Measurements from ENCODE around the gene ADAD2. TPM values are rescaled to one million over a fixed set of nuclear protein-coding genes. Genes with fewer than 3 reads are reported as not detected.

ADAD2 gene
- total and polyA plus RNA-seq, 2 of the 4 experiments (the other 2 are of a cell fraction), result not detected

DNA sequence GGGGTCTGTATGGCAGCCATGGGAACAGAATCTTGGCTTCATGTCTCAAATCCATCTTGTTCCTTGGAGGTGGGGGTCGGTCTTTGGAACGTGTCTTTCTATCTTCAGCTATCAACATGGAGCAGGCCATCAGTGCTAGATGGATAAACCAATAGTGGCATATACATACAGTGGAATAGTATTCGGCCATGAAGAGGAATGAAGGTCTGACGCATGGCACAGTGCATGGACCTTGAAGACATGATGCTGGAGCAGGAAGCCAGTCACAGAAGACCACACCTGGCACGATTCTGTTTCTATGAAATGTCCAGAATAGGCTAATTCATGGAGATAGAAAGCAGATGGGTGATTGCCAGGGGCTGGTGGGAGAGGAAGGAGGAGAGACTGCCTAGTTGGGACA, 41.1 kb downstream of the ADAD2 start:
- POLR2A ChIA-PET (ENCODE audit: unreplicated experiment), result no interaction called here
- in situ Hi-C loops (cut with MboI; ENCODE audit: low sequenced_read_pairs), result no loop called here
- TF ChIP-seq SMC3 (IDR thresholded peaks at IDR 0.05; ENCODE audit: low read depth, low read length), result no peak
- TF ChIP-seq CEBPB (IDR thresholded peaks at IDR 0.05; ENCODE audit: low read depth, low read length), result no peak
- TF ChIP-seq FOS (IDR thresholded peaks at IDR 0.05; ENCODE audit: low read depth, low read length), result no peak
- TF ChIP-seq, protein P1, sequence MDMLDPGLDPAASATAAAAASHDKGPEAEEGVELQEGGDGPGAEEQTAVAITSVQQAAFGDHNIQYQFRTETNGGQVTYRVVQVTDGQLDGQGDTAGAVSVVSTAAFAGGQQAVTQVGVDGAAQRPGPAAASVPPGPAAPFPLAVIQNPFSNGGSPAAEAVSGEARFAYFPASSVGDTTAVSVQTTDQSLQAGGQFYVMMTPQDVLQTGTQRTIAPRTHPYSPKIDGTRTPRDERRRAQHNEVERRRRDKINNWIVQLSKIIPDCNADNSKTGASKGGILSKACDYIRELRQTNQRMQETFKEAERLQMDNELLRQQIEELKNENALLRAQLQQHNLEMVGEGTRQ (IDR thresholded peaks at IDR 0.05; ENCODE audit: low read depth, low read length), result no peak
- TF ChIP-seq, protein P2, sequence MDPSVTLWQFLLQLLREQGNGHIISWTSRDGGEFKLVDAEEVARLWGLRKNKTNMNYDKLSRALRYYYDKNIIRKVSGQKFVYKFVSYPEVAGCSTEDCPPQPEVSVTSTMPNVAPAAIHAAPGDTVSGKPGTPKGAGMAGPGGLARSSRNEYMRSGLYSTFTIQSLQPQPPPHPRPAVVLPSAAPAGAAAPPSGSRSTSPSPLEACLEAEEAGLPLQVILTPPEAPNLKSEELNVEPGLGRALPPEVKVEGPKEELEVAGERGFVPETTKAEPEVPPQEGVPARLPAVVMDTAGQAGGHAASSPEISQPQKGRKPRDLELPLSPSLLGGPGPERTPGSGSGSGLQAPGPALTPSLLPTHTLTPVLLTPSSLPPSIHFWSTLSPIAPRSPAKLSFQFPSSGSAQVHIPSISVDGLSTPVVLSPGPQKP (IDR thresholded peaks at IDR 0.05; ENCODE audit: borderline replicate concordance, low read depth, low read length), result no peak
- TF ChIP-seq BHLHE40 (IDR thresholded peaks at IDR 0.05; ENCODE audit: low read depth, low read length), result no peak
- no peak for TF ChIP-seq RCOR1 (IDR thresholded peaks at IDR 0.05; ENCODE audit: insufficient replicate concordance, low read length)
- no peak for TF ChIP-seq RAD21 (IDR thresholded peaks at IDR 0.05; ENCODE audit: low read length)
- no peak for TF ChIP-seq MXI1 (IDR thresholded peaks at IDR 0.05; ENCODE audit: borderline replicate concordance, low read depth, low read length)
- no peak for TF ChIP-seq NFE2L2 (IDR thresholded peaks at IDR 0.05; ENCODE audit: low read depth, low read length)
- no peak for TF ChIP-seq MAFK (IDR thresholded peaks at IDR 0.05; ENCODE audit: low read depth, low read length)
- Histone ChIP-seq H2AFZ (replicated peaks; ENCODE audit: low read length, poor library complexity) (no peak overlapping the region), H3K18ac (ENCODE audit: low read depth, low read length) (no peak overlapping the region), H2BK120ac (ENCODE audit: low read depth, low read length) (no peak overlapping the region), H2BK5ac (ENCODE audit: low read depth, low read length, poor library complexity, severe bottlenecking) (no peak overlapping the region), H3K36me3 (ENCODE audit: control insufficient read depth, insufficient read depth, low read length) (no peaks in the 10 kb centered on the region), H3K4me3 (ENCODE audit: insufficient read depth, low read depth, low read length) (no peak overlapping the region), H3K4me1 (ENCODE audit: control insufficient read depth, insufficient read depth, low read length) (peaks cover 9% of the 10 kb centered on the region), H3K4me2 (ENCODE audit: low read depth, low read length) (no peak overlapping the region), H4K5ac (ENCODE audit: low read depth, low read length) (no peak overlapping the region), H2AK9ac (replicated peaks; ENCODE audit: low read depth, low read length, poor library complexity) (no peak overlapping the region), H2AK5ac (ENCODE audit: low read depth, low read length) (no peak overlapping the region), H3K27me3 (ENCODE audit: control insufficient read depth, insufficient read depth, low read length) (peaks cover 26% of the 10 kb centered on the region), H4K91ac (ENCODE audit: insufficient read depth, low read depth, low read length) (no peak overlapping the region), H3K4ac (ENCODE audit: low read depth, low read length) (no peak overlapping the region), H3K27ac (ENCODE audit: insufficient read depth, low read length) (no peak overlapping the region), H2BK15ac (ENCODE audit: low read depth, low read length) (no peak overlapping the region), H4K8ac (ENCODE audit: low read depth in 2 of 2, low read length in 2 of 2) (no peak overlapping the region), H3K56ac (ENCODE audit: extremely low read depth, insufficient read depth, low read length) (no peak overlapping the region), H3K9ac (ENCODE audit: low read depth, low read length) (no peak overlapping the region), H3K79me1 (ENCODE audit: low read depth in 1 of 2, low read length in 2 of 2) (no peaks in the 10 kb centered on the region), H3K23ac (ENCODE audit: low read depth, low read length) (no peak overlapping the region), H3K9me3 (ENCODE audit: control insufficient read depth, insufficient read depth, low read length) (no peaks in the 10 kb centered on the region), H2BK20ac (ENCODE audit: low read depth, low read length) (no peak overlapping the region), H4K20me1 (ENCODE audit: insufficient read depth, low read length) (no peaks in the 10 kb centered on the region), H3K14ac (replicated peaks; ENCODE audit: low read depth, low read length) (no peak overlapping the region), H3K9me1 (ENCODE audit: insufficient read depth, low read length) (peaks cover 6% of the 10 kb centered on the region; the same call in 1 of the 2 replicates)
- WGBS, 2 experiments (ENCODE audit: extremely low coverage in 2 of 2, insufficient read length in 1 of 2), result 91% methylated on average over 2 of the region's 5 CpGs; no CpG with 5 or more reads in 1 of the 2 experiments
- CTCF ChIA-PET, result no interaction called here
- intact Hi-C loops (cut with micrococcal nuclease), result no loop called here
- dilution Hi-C loops (cut with HindIII; ENCODE audit: low sequenced_read_pairs, unreplicated experiment), result no loop called here
- no peak for DNase-seq
- no peak for ATAC-seq (ENCODE audit: low read depth)
- BruUV-seq (replicated peaks), result no TSS peak

Measured in IMR-90 (cell line).